Activated CD4-positive, alpha-beta T cell treated with anti-CD3 and anti-CD28 coated beads, Interleukin-2, amount 50 U/mL, for 4 hours (primary cell): Measurements from ENCODE around the gene NSG2.
"Not testable (repeated sequence)": the region's sequence is repeated elsewhere in the genome, so short reads cannot be mapped to it uniquely, and the experiment has no call there.

Source experiments
- DNase-seq, 2 experiments: peaks; one replicate each; pipeline ENCODE4 v3.0.0-alpha.2; 2020

NSG2 gene

GRCh38 chr5:174106997-174107655 lies 61.6 kb downstream of the NSG2 start:
- no peak for DNase-seq

- DNase-seq = no peak
These were observed 63.2 kb downstream of the NSG2 start for GRCh38 chr5:174108745-174109144.

DNA sequence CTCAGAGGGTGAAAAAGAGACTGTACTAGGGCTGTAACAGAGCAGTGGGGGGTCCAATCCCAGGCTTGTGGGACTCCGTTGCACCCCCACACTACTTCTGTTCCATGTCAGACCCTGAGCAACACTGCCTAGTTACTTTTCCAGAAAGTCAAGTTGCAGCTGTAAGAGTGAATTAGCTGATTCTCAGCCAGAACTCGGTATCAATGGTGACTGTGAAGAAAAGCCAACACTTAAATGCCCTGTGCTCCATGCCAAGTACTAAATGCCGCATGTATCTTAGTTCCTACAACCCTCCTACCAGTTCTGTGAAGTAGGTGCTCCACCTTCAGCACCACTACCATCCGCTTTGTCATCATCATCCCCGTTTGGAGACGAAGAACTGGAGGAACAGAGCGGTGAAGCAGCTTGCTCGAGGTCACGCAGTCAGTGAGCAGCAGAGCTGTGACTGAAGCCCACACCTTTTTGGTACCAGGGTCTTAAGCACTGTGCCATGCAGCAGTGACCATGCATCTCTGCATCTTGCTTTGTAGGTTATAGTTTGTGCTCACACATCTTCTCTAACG lies 64.3 kb downstream of the NSG2 start:
- DNase-seq = no peak

GRCh38 chr5:174110310-174110709 lies 64.8 kb downstream of the NSG2 start:
- DNase-seq = no peak

- no peak for DNase-seq
These were observed 65.9 kb downstream of the NSG2 start for GRCh38 chr5:174111287-174111973.

DNA sequence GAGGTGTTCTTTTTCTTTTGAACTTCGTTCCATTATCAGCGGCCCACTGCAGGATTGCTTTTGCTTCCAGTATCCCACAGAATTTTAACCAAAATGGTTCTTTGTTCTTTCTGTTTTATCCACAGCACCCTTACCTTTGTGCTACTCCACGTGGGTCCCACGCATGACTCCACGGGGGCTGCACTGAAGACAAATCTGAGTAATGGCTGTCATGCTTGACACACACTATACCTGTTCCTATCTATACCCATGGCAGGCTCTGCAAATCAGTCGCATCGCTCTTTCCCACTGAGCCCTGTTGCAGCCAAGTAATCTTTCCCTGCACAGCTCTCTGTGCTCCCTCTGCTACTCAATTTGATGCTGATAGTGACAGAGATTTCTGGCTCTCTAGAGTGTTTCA lies 69.7 kb downstream of the NSG2 start:
- no peak for DNase-seq

DNA sequence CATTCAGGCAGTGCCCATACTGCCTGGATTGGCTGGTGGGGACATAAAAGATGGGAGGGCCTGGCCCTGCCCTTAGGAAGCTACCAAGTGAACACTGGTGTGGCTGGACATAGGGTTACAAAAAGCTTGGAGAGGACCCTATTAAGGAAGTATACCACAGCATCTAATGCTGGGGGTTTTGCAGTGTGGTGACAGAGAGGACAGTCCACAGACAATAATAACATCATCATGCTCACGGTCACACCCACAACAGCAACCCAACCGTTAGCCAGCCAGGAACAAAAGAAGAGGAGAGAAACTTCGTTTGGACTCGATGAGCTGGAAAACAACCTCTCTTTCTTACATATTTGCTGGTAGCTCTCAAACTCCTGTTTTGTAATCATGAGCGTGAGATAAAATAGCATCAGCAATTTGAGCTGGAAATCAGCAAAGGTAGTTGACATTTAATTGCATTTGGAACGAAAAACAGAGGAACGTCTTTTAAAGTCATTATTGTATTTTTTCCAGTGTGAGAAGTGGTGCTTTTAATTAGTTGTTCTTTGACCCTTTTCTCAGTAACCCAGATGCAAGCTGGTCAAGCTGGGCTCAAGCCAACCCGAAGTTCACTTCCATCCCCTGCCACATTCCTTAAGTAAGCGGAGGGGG lies 73.4 kb downstream of the NSG2 start:
- no peak for DNase-seq

DNA sequence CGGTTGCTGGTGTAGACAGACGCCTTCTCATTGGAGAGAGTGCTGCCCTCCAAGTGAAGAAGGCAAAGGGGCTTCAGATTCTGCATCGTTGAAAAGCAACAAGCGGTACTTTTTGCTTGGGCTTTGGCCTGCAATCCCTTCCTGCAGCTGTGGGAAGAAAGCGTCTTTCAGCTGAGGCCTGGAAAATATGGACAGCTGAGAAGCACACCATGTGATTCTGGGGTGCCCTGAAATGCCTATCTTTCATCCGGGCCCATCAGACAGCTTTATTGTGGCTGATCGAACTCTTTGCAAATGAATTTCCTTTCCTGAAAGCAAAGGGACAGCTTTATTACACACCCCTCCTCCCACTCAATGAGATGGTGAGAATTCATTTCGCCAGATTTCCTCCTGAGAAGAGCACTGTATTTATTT lies 74.0 kb downstream of the NSG2 start:
- no peak for DNase-seq

DNA sequence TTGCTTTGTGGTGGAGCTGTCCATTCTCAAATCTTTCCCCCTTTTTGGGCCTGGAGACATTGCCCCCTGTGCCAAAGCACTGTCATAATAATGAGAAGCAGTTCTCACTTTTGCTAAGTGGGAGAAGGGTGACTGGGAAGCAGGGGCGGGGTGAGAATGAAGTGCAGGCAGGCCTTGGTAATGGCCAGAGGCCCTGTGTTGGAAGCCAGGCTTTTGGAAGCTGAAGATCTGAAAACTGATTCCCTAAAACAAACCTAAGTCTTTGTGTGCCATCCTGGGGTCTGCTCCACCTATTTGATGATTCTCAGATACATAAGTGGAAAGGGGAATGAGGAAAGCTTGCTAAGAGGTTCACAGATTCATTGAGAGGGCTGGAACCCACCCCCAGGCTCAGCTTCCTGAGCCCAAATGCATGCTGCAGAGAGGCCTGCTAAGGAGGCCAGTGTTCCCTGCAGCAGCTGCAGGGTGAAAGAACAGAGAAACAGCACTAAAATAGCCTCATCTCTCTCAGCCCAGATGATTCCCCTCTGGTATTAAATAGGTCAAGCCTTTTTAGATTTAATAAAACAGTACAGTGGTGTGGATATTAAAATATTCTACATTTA lies 75.0 kb downstream of the NSG2 start:
- DNase-seq = no peak

DNA sequence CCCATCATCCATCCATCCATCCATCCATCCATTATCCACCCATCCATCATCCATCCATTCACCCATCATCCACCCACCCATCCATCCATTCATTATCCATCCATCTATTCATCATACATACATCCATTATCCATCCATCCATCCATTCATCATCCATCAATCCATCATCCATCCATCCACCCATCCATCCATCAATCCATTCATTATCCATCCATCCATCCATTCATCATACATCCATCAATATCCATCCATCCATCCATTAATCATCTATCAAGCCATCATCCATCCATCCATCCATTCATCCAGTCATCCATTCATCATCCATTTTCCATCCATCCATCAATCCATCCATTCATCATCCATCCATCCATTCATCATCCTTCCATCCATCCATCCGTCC lies 89.0 kb downstream of the NSG2 start:
- DNase-seq = no peak

- DNase-seq = no peak
These were observed 94.1 kb downstream of the NSG2 start for GRCh38 chr5:174139623-174140022.

DNA sequence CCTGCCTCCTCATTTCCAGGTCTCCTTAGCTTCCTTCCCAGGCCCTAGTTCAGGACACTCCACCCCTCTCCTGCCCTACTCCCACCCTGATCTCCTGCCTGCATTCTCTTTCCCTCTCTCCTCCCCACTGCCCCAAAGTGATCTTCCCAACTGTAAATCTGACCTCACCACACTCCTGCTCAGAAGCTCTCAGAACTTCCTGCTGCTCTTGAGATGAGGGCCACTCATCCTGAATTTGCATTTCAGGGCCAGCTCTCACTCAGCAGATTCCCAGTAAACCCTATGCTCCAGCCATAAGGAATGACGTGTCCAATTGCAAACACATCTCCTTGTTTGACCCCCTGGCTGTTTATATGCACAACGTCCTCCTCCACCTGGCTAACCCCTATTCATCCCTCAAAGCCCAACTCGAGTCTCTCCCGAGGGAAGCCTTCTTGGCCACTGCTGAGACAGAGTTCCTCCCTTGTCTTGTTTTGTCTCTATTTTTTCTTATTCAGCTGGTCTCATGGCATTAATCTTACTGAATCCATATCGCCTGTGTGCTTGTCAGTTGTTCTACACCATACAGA lies 95.0 kb downstream of the NSG2 start:
- no peak for DNase-seq

- no peak for DNase-seq
These were observed 95.9 kb downstream of the NSG2 start for GRCh38 chr5:174141398-174141797.

DNA sequence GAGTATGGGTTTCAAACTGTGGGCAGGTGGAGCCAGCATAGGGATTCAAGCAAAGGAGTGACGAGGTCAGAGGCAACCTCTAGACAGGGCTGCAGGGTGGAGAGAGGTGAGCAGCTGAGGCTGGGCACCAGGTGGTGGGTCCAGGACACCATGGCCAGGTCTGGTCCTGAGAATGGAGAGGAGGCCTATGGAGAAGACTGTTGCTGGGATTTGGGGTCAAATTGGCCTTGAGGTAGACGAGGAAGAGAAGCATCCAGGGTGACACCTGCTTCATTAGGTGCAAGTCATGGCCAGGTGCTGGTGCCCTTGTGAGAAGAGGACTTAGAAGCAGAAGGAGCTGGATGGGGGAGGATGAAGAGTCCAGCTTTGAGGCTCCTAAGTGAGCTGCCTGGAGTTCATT lies 99.6 kb downstream of the NSG2 start:
- DNase-seq = no peak

DNA sequence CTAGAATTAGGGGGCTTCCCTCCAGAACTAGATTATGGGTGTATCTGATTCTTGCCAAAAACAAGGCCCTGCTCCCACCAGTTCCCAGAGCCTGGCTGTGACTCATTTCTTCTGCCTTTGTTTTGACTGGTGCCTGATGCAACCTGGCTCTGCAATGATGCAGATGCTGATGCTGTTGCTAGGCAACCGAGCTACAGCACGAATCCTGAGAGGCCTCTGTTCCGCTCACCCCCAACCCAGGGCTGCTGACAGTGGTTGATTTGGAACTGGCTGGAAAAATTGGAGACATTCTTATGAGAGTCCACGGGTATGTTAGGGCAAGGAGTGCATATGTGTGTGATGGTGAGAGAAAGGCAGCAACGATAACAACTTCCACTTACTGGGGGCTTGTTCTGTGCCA lies 100.3 kb downstream of the NSG2 start:
- no peak for DNase-seq

DNA sequence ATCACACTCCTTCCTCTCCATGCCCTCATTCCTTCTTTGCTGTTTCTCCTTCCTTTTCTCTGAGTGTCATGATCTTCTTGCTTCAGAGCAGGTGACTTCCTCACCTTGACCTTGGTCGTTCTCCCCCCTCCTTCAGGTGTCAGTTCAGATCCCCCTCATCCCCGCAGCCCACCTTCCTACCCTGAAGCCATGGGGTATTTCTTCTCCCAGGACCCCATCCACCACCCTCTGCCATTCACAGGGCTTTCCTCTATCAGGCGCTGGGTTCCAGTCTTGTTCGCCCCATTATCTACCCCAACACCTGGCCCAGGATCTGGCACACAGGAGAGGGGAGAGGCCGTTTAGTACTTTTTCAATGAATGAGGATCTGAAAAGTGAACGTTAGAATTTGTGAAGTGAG lies 101.0 kb downstream of the NSG2 start:
- DNase-seq = no peak

GRCh38 chr5:174147012-174147411 lies 101.5 kb downstream of the NSG2 start:
- not testable (repeated sequence) for DNase-seq

- DNase-seq = no peak
These were observed 102.0 kb downstream of the NSG2 start for GRCh38 chr5:174147551-174147950.

- DNase-seq = no peak
These were observed 103.2 kb downstream of the NSG2 start for GRCh38 chr5:174148721-174149120.

DNA sequence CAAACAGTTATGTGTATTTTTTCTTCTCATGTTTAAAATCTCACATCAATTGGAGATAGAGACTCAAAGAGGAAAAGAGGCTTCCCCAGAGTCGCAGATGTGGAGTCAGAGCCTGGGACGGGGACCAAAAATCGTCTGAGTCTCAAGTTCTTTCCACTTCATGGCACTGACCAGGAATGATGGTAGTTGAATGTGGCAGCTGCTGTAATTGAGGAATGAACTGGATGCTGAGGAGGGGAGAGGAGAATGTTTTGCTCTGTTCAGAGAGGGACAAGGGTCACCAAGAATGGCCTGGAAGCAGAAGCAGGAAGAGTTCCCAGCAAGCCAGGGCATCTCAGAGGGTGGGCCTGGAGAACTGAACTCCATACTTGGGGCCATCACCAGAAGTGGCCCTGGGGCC lies 103.9 kb downstream of the NSG2 start:
- DNase-seq = no peak

GRCh38 chr5:174149989-174150388 lies 104.5 kb downstream of the NSG2 start:
- DNase-seq = no peak

- DNase-seq = no peak
These were observed 106.2 kb downstream of the NSG2 start for GRCh38 chr5:174151599-174152181.

DNA sequence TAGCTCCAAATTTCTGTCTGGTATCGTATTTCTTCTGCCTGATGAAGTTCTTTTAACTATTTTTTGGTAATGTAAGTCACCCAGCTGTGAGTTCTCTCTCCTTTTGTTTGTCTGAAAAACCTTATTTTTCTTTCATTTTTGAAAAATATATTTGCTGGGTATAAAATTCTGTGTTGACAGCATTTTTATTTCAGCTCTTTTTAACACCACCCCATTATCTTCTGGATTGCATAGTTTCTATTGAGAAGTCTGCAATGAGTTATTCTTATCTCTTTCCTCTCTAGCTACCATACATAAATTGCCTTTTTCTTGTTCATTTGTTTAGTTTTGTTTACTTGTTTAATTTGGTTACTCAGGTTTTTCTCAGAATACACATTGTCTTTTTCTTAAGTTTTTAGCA lies 109.1 kb downstream of the NSG2 start:
- no peak for DNase-seq
